Esophagus squamous epithelium (tissue), 5 donors: ENCODE results near the gene SMIM28. TPM values are rescaled to one million over a fixed set of nuclear protein-coding genes. Genes with fewer than 3 reads are reported as not detected.
A peak's percentile ranks its signal among the peaks of the same experiment; 100 is the strongest.

Experiments
- DNase-seq: peaks from one replicate; lab custom pipeline; 2025; lab: John Stamatoyannopoulos, UW
- H3K27ac ChIP-seq, 4 donors: fragments of 200-600 bp; sonication (generic); one replicate each; pipeline ENCODE4 v1.5.1; 2016 to 2019; ENCODE audit warnings: mild to moderate bottlenecking in 1 of 4
- H3K27me3 ChIP-seq, 4 donors: fragments of 200-600 bp; sonication (generic); 1 replicate in 3 of 4; 2 replicates in 1 of 4; pipeline versions ENCODE4 v1.5.1 to v1.6.0; 2017 to 2021; ENCODE audit warnings: antibody characterized with exemption in 1 of 4
- H3K36me3 ChIP-seq, 3 donors: fragments of 200-600 bp; sonication (generic); one replicate each; pipeline ENCODE4 v1.5.1; 2016 to 2019
- H3K4me1 ChIP-seq, 3 donors: fragments of 200-600 bp; sonication (generic); one replicate each; pipeline ENCODE4 v1.5.1; 2017 to 2019
- H3K4me3 ChIP-seq, 4 donors: fragments of 200-600 bp; sonication (generic); 1 replicate in 3 of 4; 2 replicates in 1 of 4; pipeline ENCODE4 v1.5.1; 2016 to 2019; ENCODE audit warnings: mild to moderate bottlenecking in 2 of 4, moderate library complexity in 1 of 4
- H3K9me3 ChIP-seq, 3 donors: fragments of 200-600 bp; sonication (generic); one replicate each; pipeline ENCODE4 v1.5.1; 2016 to 2019
- CTCF ChIP-seq, 6 experiments: fragments of 450-650 bp in 4 of 6; fragments of 200-600 bp in 2 of 6; sonication (generic) in 2 of 6; IDR thresholded peaks; one replicate each; pipeline ENCODE4 v1.5.1; 2016 to 2019; ENCODE audit warnings: antibody characterized with exemption in 6 of 6, mild to moderate bottlenecking in 4 of 6, moderate library complexity in 4 of 6
- POLR2A ChIP-seq, 4 donors: fragments of 450-650 bp; IDR thresholded peaks; one replicate each; pipeline ENCODE4 v1.6.1; 2017; ENCODE audit warnings: antibody characterized with exemption in 4 of 4, mild to moderate bottlenecking in 4 of 4, moderate library complexity in 3 of 4
- WGBS, 2 donors: methylation state at CpG; one replicate each; pipeline ENCODE4 v1.1.5; 2018; 5-methylcytosine and 5-hydroxymethylcytosine counted together
- intact Hi-C: fragments of 100-400 bp; cut with DNase I; formaldehyde crosslinking; loops from one replicate; pipeline ENCODE4 v1.15.0; 2022
- total RNA-seq, 4 donors: library from RNA; depleted of rRNA; stranded (reverse); fragments of >200 nt; gene quantifications; one replicate each; pipeline ENCODE4 v1.1.0, GENCODE V29; 2016
- donor health status: DM: yes; HTN: yes; CAD: no.

Gene SMIM28
- total RNA-seq, 4 donors from 2014 or later = not detected

- TF ChIP-seq CTCF (IDR thresholded peaks at IDR 0.05) = no peak
- TF ChIP-seq POLR2A (IDR thresholded peaks at IDR 0.05) = no peak
- 89 to 91% methylated on average over 11 to 13 of the region's 14 CpGs for whole genome bisulfite sequencing, 2 donors
- no peak overlapping the region for H3K27ac ChIP-seq
These were observed 24.5 kb downstream of the SMIM28 start for GRCh38 chr6:138401960-138402837.

GRCh38 chr6:138402838-138403187, 25.1 kb downstream of the SMIM28 start:
- peak overlapping the region in 3 of 4 donors; percentile 94 to 99 (median 97) for H3K27ac ChIP-seq
- WGBS, 2 donors = 88 to 89% methylated on average over 5 to 8 of the region's 8 CpGs
- H3K9me3 ChIP-seq = no peaks in the 10 kb centered on the region
- TF ChIP-seq CTCF (IDR thresholded peaks at IDR 0.05) = no peak
- TF ChIP-seq POLR2A (IDR thresholded peaks at IDR 0.05) = no peak
- peak overlapping the region in 3 of 4 donors; percentile 79 to 98 (median 96) for H3K4me3 ChIP-seq
- peaks cover 6 to 24% (median 14%) of the 10 kb centered on the region in 3 donors for H3K36me3 ChIP-seq
- DNase-seq = no peak
- H3K27me3 ChIP-seq = no peaks in the 10 kb centered on the region
- intact Hi-C loops = loop anchor here (10.0 kb wide), 1 partner anchor 288 kb away; no protein-coding TSS in a partner anchor
- H3K4me1 ChIP-seq = peaks cover 8 to 41% (median 14%) of the 10 kb centered on the region in 3 donors

More at GRCh38 chr6:138401960-138402837, 24.5 kb downstream of the SMIM28 start:
- intact Hi-C loops = loop anchor here (10.0 kb wide), 1 partner anchor 287 kb away; no protein-coding TSS in a partner anchor
- Histone ChIP-seq H3K27me3 (no peaks in the 10 kb centered on the region), H3K4me1 (peaks cover 8 to 35% (median 14%) of the 10 kb centered on the region in 3 donors), H3K36me3 (peaks cover 0 to 18% (median 8%) of the 10 kb centered on the region in 3 donors), H3K9me3 (no peaks in the 10 kb centered on the region), H3K4me3 (no peak overlapping the region)
- no peak for DNase-seq

GRCh38 chr6:138403324-138403800, 25.7 kb downstream of the SMIM28 start:
- Histone ChIP-seq H3K4me3 (peak overlapping the region; percentile 75 to 98 (median 88)), H3K27ac (peak overlapping the region; percentile 94 to 99 (median 97)), H3K9me3 (no peaks in the 10 kb centered on the region), H3K36me3 (peaks cover 9 to 30% (median 19%) of the 10 kb centered on the region in 3 donors), H3K4me1 (peaks cover 8 to 46% (median 14%) of the 10 kb centered on the region in 3 donors), H3K27me3 (no peaks in the 10 kb centered on the region)
- TF ChIP-seq POLR2A (IDR thresholded peaks at IDR 0.05) (no peak), CTCF (IDR thresholded peaks at IDR 0.05) (no peak)
- 0% methylated on average over 2 of the region's 30 CpGs for WGBS, 2 donors
- DNase-seq = no peak
- intact Hi-C loops = loop anchor here (10.0 kb wide), 1 partner anchor 289 kb away; no protein-coding TSS in a partner anchor

GRCh38 chr6:138403801-138404665, 26.3 kb downstream of the SMIM28 start, which contains the start of gene HEBP2:
Gene HEBP2 (plus strand): TSS chr6:138404223. CDS start chr6:138404496, 273 bp downstream.
- intact Hi-C loops = loop anchor here (10.0 kb wide), 1 partner anchor 289 kb away; no protein-coding TSS in a partner anchor
- 0% methylated on average over 1 of the region's 92 CpGs; no CpG with 5 or more reads in 1 of the 2 donors for WGBS, 2 donors
- Histone ChIP-seq H3K36me3 (peaks cover 11 to 36% (median 22%) of the 10 kb centered on the region in 3 donors), H3K27me3 (no peaks in the 10 kb centered on the region), H3K27ac (peak within 1 kb of the TSS; percentile 94 to 99 (median 97)), H3K9me3 (no peaks in the 10 kb centered on the region), H3K4me1 (peaks cover 8 to 52% (median 14%) of the 10 kb centered on the region in 3 donors), H3K4me3 (peak within 1 kb of the TSS; percentile 75 to 98 (median 88))
- peak in 3 of 4 donors; percentile 72 to 94 (median 85) for TF ChIP-seq POLR2A (IDR thresholded peaks at IDR 0.05)
- peak; percentile 40 to 67 (median 58) for TF ChIP-seq CTCF (IDR thresholded peaks at IDR 0.05)
- peak; percentile 85 for DNase-seq
